Stomach (tissue), 9 donors: ENCODE results near the gene SPRYD3. TPM values are rescaled to one million over a fixed set of nuclear protein-coding genes. Genes with fewer than 3 reads are reported as not detected.
"Not testable (repeated sequence)": the region's sequence is repeated elsewhere in the genome, so short reads cannot be mapped to it uniquely, and the experiment has no call there.

ENCODE experiments used
- DNase-seq, 2 donors: peaks; one replicate each; pipeline versions ENCODE4 v3.0.0 to v3.0.0-alpha.2; 2013 to 2019
- H3K27ac ChIP-seq, 5 donors: fragments of 200-600 bp in 4 of 5; sonication (generic) in 4 of 5; one replicate each; pipeline ENCODE4 v1.5.1; 2013 to 2019; ENCODE audit warnings: mild to moderate bottlenecking in 1 of 5, moderate library complexity in 1 of 5
- H3K27me3 ChIP-seq, 3 donors: fragments of 200-600 bp; sonication (generic); one replicate each; pipeline ENCODE4 v1.5.1; 2017 to 2019; ENCODE audit warnings: mixed run types in 1 of 3
- H3K36me3 ChIP-seq, 4 donors: fragments of 200-600 bp; sonication (generic); 1 replicate in 3 of 4; 2 replicates in 1 of 4; pipeline ENCODE4 v1.5.1; 2016 to 2019
- H3K4me1 ChIP-seq, 4 donors: fragments of 200-600 bp; sonication (generic); one replicate each; pipeline ENCODE4 v1.5.1; 2016 to 2019
- H3K4me3 ChIP-seq, 4 donors: fragments of 200-600 bp; sonication (generic) in 3 of 4; one replicate each; pipeline ENCODE4 v1.5.1; 2016 to 2019; ENCODE audit warnings: mild to moderate bottlenecking in 1 of 4
- H3K9me3 ChIP-seq, 4 donors: fragments of 200-600 bp; sonication (generic); one replicate each; pipeline ENCODE4 v1.5.1; 2016 to 2019
- CTCF ChIP-seq, 7 experiments: fragments of 450-650 bp in 4 of 7; fragments of 200-600 bp in 3 of 7; sonication (generic) in 3 of 7; IDR thresholded peaks; one replicate each; pipeline ENCODE4 v1.5.1; 2016 to 2019; ENCODE audit warnings: antibody characterized with exemption in 7 of 7, control low read depth in 2 of 7, mild to moderate bottlenecking in 1 of 7
- EP300 ChIP-seq: sonication (generic); formaldehyde crosslinking; IDR thresholded peaks from one replicate; pipeline ENCODE4 v1.6.1; 2017; ENCODE audit warnings: antibody characterized with exemption
- POLR2A ChIP-seq, 4 donors: fragments of 450-650 bp; IDR thresholded peaks; one replicate each; pipeline ENCODE4 v1.6.1; 2016; ENCODE audit warnings: antibody characterized with exemption in 4 of 4, control low read depth in 2 of 4, mild to moderate bottlenecking in 1 of 4, moderate library complexity in 1 of 4
- POLR2AphosphoS5 ChIP-seq, 3 donors: sonication (generic); formaldehyde crosslinking; IDR thresholded peaks; one replicate each; pipeline ENCODE4 v1.6.1; 2016; ENCODE audit warnings: antibody characterized with exemption in 3 of 3
- WGBS, 5 donors: extraction: QIAGEN DNeasy Blood & Tissue Kit in 3 of 5; methylation state at CpG; one replicate each; pipeline versions ENCODE4 v1.1.5 to v1.1.7; 2013 to 2018; 5-methylcytosine and 5-hydroxymethylcytosine counted together
- intact Hi-C: fragments of 100-400 bp; cut with DNase I; formaldehyde crosslinking; loops from one replicate; pipeline ENCODE4 v1.15.1; 2023; ENCODE audit warnings: low total_unique reads
- polyA plus RNA-seq, 3 donors: library from polyadenylated mRNA; stranded (reverse); fragments of 200-250 nt; gene quantifications; one replicate each; pipeline ENCODE4 v1.2.3, GENCODE V29; 2013
- total RNA-seq, 5 donors: library from RNA; depleted of rRNA; stranded (reverse); fragments of >200 nt; gene quantifications; one replicate each; pipeline versions ENCODE4 v1.1.0 to v1.2.3, GENCODE V29; 2014 to 2016
- donor health status: healthy with polysubstance abuse.
- donor health status: Bipolar disorder and iron deficiency.
- donor health status: healthy.

The SPRYD3 gene
- total and polyA plus RNA-seq, 8 donors = 17.8 to 99.8 (median 30.2) TPM

GRCh38 chr12:53042607-53043454, 36.4 kb downstream of the SPRYD3 start:
- TF ChIP-seq CTCF (IDR thresholded peaks at IDR 0.05) = no peak
- no peak for TF ChIP-seq POLR2AphosphoS5 (IDR thresholded peaks at IDR 0.05)
- TF ChIP-seq POLR2A (IDR thresholded peaks at IDR 0.05) = no peak
- no peak for TF ChIP-seq EP300
- peaks cover 33 to 71% (median 51%) of the 10 kb centered on the region in 4 donors for H3K4me1 ChIP-seq
- peak overlapping the region in 3 of 5 donors; percentile 46 to 93 (median 53) for H3K27ac ChIP-seq
- no peak overlapping the region for H3K4me3 ChIP-seq
- 67 to 82% (median 75%) methylated on average over 7 of the region's 7 CpGs for WGBS, 5 donors
- intact Hi-C loops = no loop called here
- peaks cover 18 to 43% (median 41%) of the 10 kb centered on the region in 4 donors for H3K36me3 ChIP-seq
- DNase-seq = no peak
- H3K27me3 ChIP-seq = no peaks in the 10 kb centered on the region
- H3K9me3 ChIP-seq = no peaks in the 10 kb centered on the region

- no peak for DNase-seq
- TF ChIP-seq POLR2AphosphoS5 (IDR thresholded peaks at IDR 0.05) (no peak), EP300 (no peak)
- WGBS, 5 donors = 74 to 88% (median 82%) methylated on average over 4 of the region's 4 CpGs
- intact Hi-C loops = no loop called here
- Histone ChIP-seq H3K4me3 (no peak overlapping the region), H3K27me3 (no peaks in the 10 kb centered on the region), H3K4me1 (peaks cover 15 to 48% (median 33%) of the 10 kb centered on the region in 4 donors), H3K9me3 (no peaks in the 10 kb centered on the region), H3K36me3 (peaks cover 47 to 73% (median 71%) of the 10 kb centered on the region in 4 donors), H3K27ac (peak overlapping the region in 2 of 5 donors; percentile 77 to 78)
Measured at GRCh38 chr12:53039851-53040250, 39.3 kb downstream of the SPRYD3 start.

GRCh38 chr12:53036802-53037201, 42.4 kb downstream of the SPRYD3 start:
- intact Hi-C loops = no loop called here
- no peak overlapping the region for H3K4me3 ChIP-seq
- no peak for TF ChIP-seq EP300
- TF ChIP-seq POLR2AphosphoS5 (IDR thresholded peaks at IDR 0.05) = no peak
- H3K4me1 ChIP-seq = peaks cover 9 to 23% (median 16%) of the 10 kb centered on the region in 4 donors
- 79 to 94% (median 89%) methylated on average over 3 of the region's 3 CpGs for WGBS, 5 donors
- peak overlapping the region in 2 of 5 donors; percentile 8 to 13 for H3K27ac ChIP-seq
- H3K36me3 ChIP-seq = peaks cover 70 to 96% (median 92%) of the 10 kb centered on the region in 4 donors
- H3K27me3 ChIP-seq = no peaks in the 10 kb centered on the region
- H3K9me3 ChIP-seq = no peaks in the 10 kb centered on the region
- no peak for DNase-seq

GRCh38 chr12:53034459-53034858, 44.7 kb downstream of the SPRYD3 start:
- no peak for DNase-seq
- Histone ChIP-seq H3K9me3 (no peaks in the 10 kb centered on the region), H3K4me1 (peaks cover 9 to 17% (median 14%) of the 10 kb centered on the region in 4 donors), H3K4me3 (no peak overlapping the region), H3K27me3 (no peaks in the 10 kb centered on the region), H3K27ac (no peak overlapping the region), H3K36me3 (peaks cover 84 to 98% (median 96%) of the 10 kb centered on the region in 4 donors)
- intact Hi-C loops = no loop called here
- 68 to 81% (median 77%) methylated on average over 8 of the region's 8 CpGs for WGBS, 5 donors
- TF ChIP-seq POLR2AphosphoS5 (IDR thresholded peaks at IDR 0.05) (no peak), EP300 (no peak), POLR2A (IDR thresholded peaks at IDR 0.05) (no peak), CTCF (IDR thresholded peaks at IDR 0.05) (no peak)

- intact Hi-C loops, H3K27me3 ChIP-seq, H3K27ac ChIP-seq, H3K4me3 ChIP-seq, DNase-seq, H3K9me3 ChIP-seq: not testable (repeated sequence)
- H3K4me1 ChIP-seq = peaks cover 8 to 11% (median 8%) of the 10 kb centered on the region in 4 donors
- 73 to 81% (median 81%) methylated on average over 10 of the region's 10 CpGs for WGBS, 5 donors
- H3K36me3 ChIP-seq = peaks cover 85 to 98% (median 96%) of the 10 kb centered on the region in 4 donors
Measured at GRCh38 chr12:53033832-53034231, 45.4 kb downstream of the SPRYD3 start.
